ENCODE results near the gene MEGF6. TPM values are rescaled to one million over a fixed set of nuclear protein-coding genes. Genes with fewer than 3 reads are reported as not detected.

MEGF6 gene
- total and polyA plus RNA-seq, 2 experiments from 2014 or later, result 11.6 to 21.9 TPM

GRCh38 chr1:3656450-3657095 is 45.3 kb upstream of the MEGF6 start:
- H3K27ac ChIP-seq, result no peak overlapping the region
- 89% methylated on average over 13 of the region's 13 CpGs for whole genome bisulfite sequencing (ENCODE audit: low lambda C conversion rate, missing lambda C conversion rate)
- TF ChIP-seq EZH2phosphoT487 (IDR thresholded peaks at IDR 0.05; ENCODE audit: low read depth, severe bottlenecking, unreplicated experiment) (no peak), EZH2 (IDR thresholded peaks at IDR 0.05; ENCODE audit: borderline replicate concordance) (no peak), CTCF (IDR thresholded peaks at IDR 0.05; ENCODE audit: poor library complexity) (no peak)
- no peaks in the 10 kb centered on the region for H3K79me2 ChIP-seq
- no peaks in the 10 kb centered on the region for H3K4me1 ChIP-seq (ENCODE audit: insufficient read depth)
- H3K4me2 ChIP-seq, result no peak overlapping the region
- peaks cover 59% of the 10 kb centered on the region for H3K27me3 ChIP-seq
- H2AFZ ChIP-seq, result no peak overlapping the region
- H4K20me1 ChIP-seq (ENCODE audit: insufficient read depth, poor library complexity, severe bottlenecking), result no peaks in the 10 kb centered on the region
- no peak for DNase-seq (ENCODE audit: low spot score)
- no peaks in the 10 kb centered on the region for H3K9me2 ChIP-seq (replicated peaks; ENCODE audit: insufficient read depth)
- H3K4me3 ChIP-seq, result no peak overlapping the region
- no peaks in the 10 kb centered on the region for H3K9me3 ChIP-seq (ENCODE audit: low read depth)
- H3K36me3 ChIP-seq (replicated peaks; ENCODE audit: insufficient read depth, low read depth), result no peaks in the 10 kb centered on the region

- H3K27ac ChIP-seq, result no peak overlapping the region
- no peak overlapping the region for H3K4me2 ChIP-seq
- no peak overlapping the region for H3K4me3 ChIP-seq
- H3K79me2 ChIP-seq, result no peaks in the 10 kb centered on the region
- no peaks in the 10 kb centered on the region for H4K20me1 ChIP-seq (ENCODE audit: insufficient read depth, poor library complexity, severe bottlenecking)
- H3K36me3 ChIP-seq (replicated peaks; ENCODE audit: insufficient read depth, low read depth), result no peaks in the 10 kb centered on the region
- TF ChIP-seq CTCF (IDR thresholded peaks at IDR 0.05; ENCODE audit: poor library complexity), result no peak
- no peak for TF ChIP-seq EZH2phosphoT487 (IDR thresholded peaks at IDR 0.05; ENCODE audit: low read depth, severe bottlenecking, unreplicated experiment)
- no peak for TF ChIP-seq EZH2 (IDR thresholded peaks at IDR 0.05; ENCODE audit: borderline replicate concordance)
- no peaks in the 10 kb centered on the region for H3K9me2 ChIP-seq (replicated peaks; ENCODE audit: insufficient read depth)
- peaks cover 70% of the 10 kb centered on the region for H3K27me3 ChIP-seq
- no peaks in the 10 kb centered on the region for H3K9me3 ChIP-seq (ENCODE audit: low read depth)
- H2AFZ ChIP-seq, result no peak overlapping the region
- 89% methylated on average over 22 of the region's 22 CpGs for WGBS (ENCODE audit: low lambda C conversion rate, missing lambda C conversion rate)
- DNase-seq (ENCODE audit: low spot score), result no peak
- peaks cover 2% of the 10 kb centered on the region for H3K4me1 ChIP-seq (ENCODE audit: insufficient read depth)
Observed at GRCh38 chr1:3654549-3655281, 43.4 kb upstream of the MEGF6 start.

- Histone ChIP-seq H3K4me3 (no peak overlapping the region), H3K4me2 (peak overlapping the region; percentile 95), H3K79me2 (peaks cover 11% of the 10 kb centered on the region), H3K36me3 (replicated peaks; ENCODE audit: insufficient read depth, low read depth) (no peaks in the 10 kb centered on the region), H3K27ac (no peak overlapping the region), H3K9me3 (ENCODE audit: low read depth) (no peaks in the 10 kb centered on the region), H4K20me1 (ENCODE audit: insufficient read depth, poor library complexity, severe bottlenecking) (no peaks in the 10 kb centered on the region), H3K27me3 (peaks cover 65% of the 10 kb centered on the region), H3K9me2 (replicated peaks; ENCODE audit: insufficient read depth) (no peaks in the 10 kb centered on the region), H2AFZ (no peak overlapping the region), H3K4me1 (ENCODE audit: insufficient read depth) (peaks cover 8% of the 10 kb centered on the region)
- WGBS (ENCODE audit: low lambda C conversion rate, missing lambda C conversion rate), result 18% methylated on average over 10 of the region's 10 CpGs
- TF ChIP-seq EZH2 (IDR thresholded peaks at IDR 0.05; ENCODE audit: borderline replicate concordance) (no peak), EZH2phosphoT487 (IDR thresholded peaks at IDR 0.05; ENCODE audit: low read depth, severe bottlenecking, unreplicated experiment) (no peak), CTCF (IDR thresholded peaks at IDR 0.05; ENCODE audit: poor library complexity) (no peak)
- no peak for DNase-seq (ENCODE audit: low spot score)
Observed at GRCh38 chr1:3653286-3653618, 41.9 kb upstream of the MEGF6 start.

Measured in hepatocyte (in vitro differentiated cells).